Keratinocyte (primary cell): Measurements from ENCODE around the gene FAM237A. TPM values are rescaled to one million over a fixed set of nuclear protein-coding genes. Genes with fewer than 3 reads are reported as not detected.

ENCODE experiments used
- DNase-seq: peaks from one replicate; pipeline ENCODE4 v3.0.0-alpha.2; 2011; ENCODE audit warnings: low read depth, missing footprints, low spot score
- FAIRE-seq: peaks from 2 replicates; lab custom pipeline; 2011; peaks lifted over from hg19 to GRCh38; lab: Jason Lieb, UNC
- H2AFZ ChIP-seq: 2 replicates; pipeline ENCODE4 v1.6.0; 2012; ENCODE audit warnings: low read length, control low read depth, inconsistent platforms; ENCODE audit not compliant: control insufficient read depth
- H3K27ac ChIP-seq: 2 replicates; pipeline ENCODE4 v1.5.1; 2011; ENCODE audit warnings: low read length; ENCODE audit not compliant: control insufficient read depth, insufficient read depth
- H3K27me3 ChIP-seq: 3 replicates; pipeline ENCODE4 v1.6.0; 2011; ENCODE audit warnings: low read length; ENCODE audit not compliant: control insufficient read depth, insufficient read depth; ENCODE audit errors: extremely low read depth
- H3K36me3 ChIP-seq, 2 experiments: 2 replicates in 1 of 2; 3 replicates in 1 of 2; pipeline ENCODE4 v1.5.1; 2011; ENCODE audit warnings: low read length in 2 of 2, mild to moderate bottlenecking in 1 of 2; ENCODE audit not compliant: control insufficient read depth in 2 of 2, insufficient read depth in 2 of 2; ENCODE audit errors: extremely low read depth in 1 of 2
- H3K4me1 ChIP-seq: 3 replicates; pipeline ENCODE4 v1.5.1; 2011; ENCODE audit warnings: low read length; ENCODE audit not compliant: control insufficient read depth, insufficient read depth; ENCODE audit errors: extremely low read depth
- H3K4me2 ChIP-seq: 3 replicates; pipeline ENCODE4 v1.6.0; 2011; ENCODE audit warnings: low read depth, low read length; ENCODE audit not compliant: control insufficient read depth, insufficient read depth; ENCODE audit errors: extremely low read depth
- H3K4me3 ChIP-seq, 3 experiments: fragments of 200-600 bp in 1 of 3; sonication (generic) in 1 of 3; 2 replicates in 2 of 3; 3 replicates in 1 of 3; pipeline ENCODE4 v1.5.1; 2011 to 2016; ENCODE audit warnings: low read length in 3 of 3, mild to moderate bottlenecking in 3 of 3, control low read depth in 2 of 3, inconsistent platforms in 1 of 3, low read depth in 1 of 3, mixed read lengths in 1 of 3, mixed run types in 1 of 3, moderate library complexity in 1 of 3; ENCODE audit not compliant: control insufficient read depth in 2 of 3, insufficient read depth in 2 of 3; ENCODE audit errors: extremely low read depth in 1 of 3
- H3K79me2 ChIP-seq: 2 replicates; pipeline ENCODE4 v1.6.0; 2012; ENCODE audit warnings: low read length; ENCODE audit not compliant: control insufficient read depth, insufficient read depth
- H3K9ac ChIP-seq: 3 replicates; pipeline ENCODE4 v1.6.0; 2011; ENCODE audit warnings: low read length; ENCODE audit not compliant: control insufficient read depth, insufficient read depth; ENCODE audit errors: extremely low read depth
- H3K9me1 ChIP-seq: 3 replicates; pipeline ENCODE4 v1.6.0; 2011; ENCODE audit warnings: low read length; ENCODE audit not compliant: control insufficient read depth, insufficient read depth; ENCODE audit errors: extremely low read depth
- H3K9me3 ChIP-seq: 2 replicates; pipeline ENCODE4 v1.5.1; 2012; ENCODE audit warnings: low read depth, low read length; ENCODE audit not compliant: control insufficient read depth
- H4K20me1 ChIP-seq: 3 replicates; pipeline ENCODE4 v1.6.0; 2011; ENCODE audit warnings: low read length; ENCODE audit not compliant: control insufficient read depth, insufficient read depth; ENCODE audit errors: extremely low read depth
- CTCF ChIP-seq, 3 experiments: IDR thresholded peaks in 1 of 3; conservative IDR thresholded peaks in 1 of 3; optimal IDR thresholded peaks in 1 of 3; 2 replicates in 2 of 3; 3 replicates in 1 of 3; pipeline versions ENCODE3 to v1.5.1; 2011; ENCODE audit warnings: low read length in 3 of 3, mild to moderate bottlenecking in 3 of 3, moderate library complexity in 2 of 3, control low read depth in 1 of 3, inconsistent platforms in 1 of 3; ENCODE audit not compliant: insufficient read depth in 2 of 3; ENCODE audit errors: extremely low read depth in 1 of 3
- EZH2 ChIP-seq: IDR thresholded peaks from one replicate; pipeline ENCODE4 v1.6.1; 2012; ENCODE audit warnings: inconsistent platforms, mild to moderate bottlenecking, low read length, moderate library complexity
- dilution Hi-C: fragments of 300-500 bp; cut with MboI; formaldehyde crosslinking; loops from one replicate; pipeline ENCODE4 v1.7.0; 2020; ENCODE audit warnings: low sequenced_read_pairs; ENCODE audit not compliant: extremely low pct_ligation_motif_present
- polyA plus RNA-seq, 5 experiments: library from polyadenylated mRNA; depleted of rRNA in 3 of 5; stranded (reverse) in 3 of 5; stranded (forward) in 1 of 5; unstranded in 1 of 5; fragments of >200 nt; gene quantifications; 1 replicate in 1 of 5; 2 replicates in 3 of 5; 3 replicates in 1 of 5; pipeline versions ENCODE4 v1.2.1 to v1.2.3, GENCODE V29; 2011 to 2012; ENCODE audit warnings: missing spikeins in 2 of 5, low read depth in 1 of 5, low replicate concordance in 1 of 5

The FAM237A gene
- polyA plus RNA-seq, 1 donor (not counting 4 experiments of a cell fraction or from before 2014, with no cell fraction given), result not detected

- FAIRE-seq, result no peak
- H3K27me3 ChIP-seq, result peaks cover 7% of the 10 kb centered on the region
- no peaks in the 10 kb centered on the region for H3K4me1 ChIP-seq
Measured at GRCh38 chr2:206683546-206683945, 41.3 kb downstream of the FAM237A start.

GRCh38 chr2:206688453-206688852 lies 46.2 kb downstream of the FAM237A start:
- Histone ChIP-seq H4K20me1 (no peaks in the 10 kb centered on the region), H3K27me3 (peaks cover 4% of the 10 kb centered on the region), H3K9ac (no peak overlapping the region), H3K79me2 (no peaks in the 10 kb centered on the region), H3K36me3 (no peaks in the 10 kb centered on the region), H3K4me2 (no peak overlapping the region), H3K27ac (no peak overlapping the region), H2AFZ (no peak overlapping the region), H3K9me3 (no peaks in the 10 kb centered on the region), H3K9me1 (no peaks in the 10 kb centered on the region), H3K4me3 (no peak overlapping the region), H3K4me1 (no peaks in the 10 kb centered on the region)
- dilution Hi-C loops, result no loop called here
- DNase-seq (no peak), FAIRE-seq (no peak)
- no peak for TF ChIP-seq CTCF (optimal IDR thresholded peaks at IDR 0.05 in 1 of 3, IDR thresholded peaks at IDR 0.05 in 1 of 3, conservative IDR thresholded peaks at IDR 0.05 in 1 of 3; ENCODE audit: extremely low read depth in 1 of 3, insufficient read depth in 2 of 3, low read length in 3 of 3)
- no peak for TF ChIP-seq EZH2

More at GRCh38 chr2:206683546-206683945, 41.3 kb downstream of the FAM237A start:
- no peaks in the 10 kb centered on the region for H3K79me2 ChIP-seq
- no peak overlapping the region for H2AFZ ChIP-seq
- no peak for DNase-seq
- no peak overlapping the region for H3K27ac ChIP-seq
- H4K20me1 ChIP-seq, result no peaks in the 10 kb centered on the region
- H3K9ac ChIP-seq, result no peak overlapping the region
- dilution Hi-C loops, result no loop called here
- H3K4me2 ChIP-seq, result no peak overlapping the region
- H3K9me1 ChIP-seq, result no peaks in the 10 kb centered on the region
- H3K4me3 ChIP-seq, result no peak overlapping the region
- no peak for TF ChIP-seq CTCF (optimal IDR thresholded peaks at IDR 0.05 in 1 of 3, IDR thresholded peaks at IDR 0.05 in 1 of 3, conservative IDR thresholded peaks at IDR 0.05 in 1 of 3; ENCODE audit: extremely low read depth in 1 of 3, insufficient read depth in 2 of 3, low read length in 3 of 3)
- TF ChIP-seq EZH2, result no peak
- H3K36me3 ChIP-seq, result no peaks in the 10 kb centered on the region
- H3K9me3 ChIP-seq, result no peaks in the 10 kb centered on the region
